ENCODE data around the gene CD9. TPM values are rescaled to one million over a fixed set of nuclear protein-coding genes. Genes with fewer than 3 reads are reported as not detected.

The CD9 gene
- total and polyA plus RNA-seq, 4 donors, result 240 to 425 (median 379) TPM

DNA sequence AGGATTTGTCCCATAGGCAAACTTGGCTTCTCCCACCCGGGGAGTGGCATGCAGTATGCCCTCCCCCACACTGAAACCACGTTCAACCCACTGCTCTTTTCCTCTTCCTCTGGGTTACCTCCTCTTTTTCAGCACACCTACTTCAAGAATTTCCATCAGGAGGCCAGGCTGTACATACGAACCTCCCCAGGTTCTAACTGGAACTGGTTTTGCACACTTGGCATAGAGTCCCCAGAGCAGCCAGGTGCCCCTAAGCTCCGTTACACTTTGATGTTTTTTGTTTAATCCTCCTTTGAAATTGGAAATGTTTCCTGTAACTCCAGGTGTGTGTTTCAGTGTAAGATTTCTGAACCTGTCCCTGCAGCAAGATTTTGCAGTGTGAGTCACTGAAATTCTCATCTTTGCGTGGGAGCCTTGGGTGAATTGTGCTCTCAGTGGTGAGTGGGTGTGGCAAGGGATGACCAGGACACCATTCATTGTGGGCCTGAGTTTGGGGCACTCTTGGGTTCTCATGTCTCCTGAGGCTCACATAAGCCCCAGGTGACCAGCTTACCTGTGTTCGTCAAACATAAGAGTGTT lies 18.2 kb downstream of the CD9 start:
- Histone ChIP-seq H3K4me1 (ENCODE audit: control insufficient read depth in 5 of 5, insufficient read depth in 5 of 5, low read length in 5 of 5) (peaks cover 0 to 30% (median 2%) of the 10 kb centered on the region in 5 donors), H3K9me3 (ENCODE audit: control insufficient read depth in 4 of 4, insufficient read depth in 3 of 4, low read length in 3 of 4) (no peaks in the 10 kb centered on the region), H3K9ac (ENCODE audit: insufficient read depth in 1 of 2, low read length in 2 of 2) (no peak overlapping the region), H3K27ac (ENCODE audit: low read depth in 1 of 2, low read length in 1 of 2) (peak overlapping the region in 1 of 2 donors; percentile 96), H3K4me3 (no peak overlapping the region), H3K27me3 (ENCODE audit: control insufficient read depth in 3 of 3, insufficient read depth in 3 of 3, low read length in 2 of 3) (no peaks in the 10 kb centered on the region), H3K36me3 (ENCODE audit: control insufficient read depth in 4 of 4, insufficient read depth in 4 of 4, low read length in 4 of 4) (peaks cover 0 to 3% (median 0%) of the 10 kb centered on the region in 4 donors)
- 57 to 66% methylated on average over 6 of the region's 6 CpGs for WGBS, 2 donors
- ATAC-seq (ENCODE audit: insufficient read depth, low FRiP score) (no peak), DNase-seq (peak in 1 of 3 donors; percentile 61)
- TF ChIP-seq, protein P1, sequence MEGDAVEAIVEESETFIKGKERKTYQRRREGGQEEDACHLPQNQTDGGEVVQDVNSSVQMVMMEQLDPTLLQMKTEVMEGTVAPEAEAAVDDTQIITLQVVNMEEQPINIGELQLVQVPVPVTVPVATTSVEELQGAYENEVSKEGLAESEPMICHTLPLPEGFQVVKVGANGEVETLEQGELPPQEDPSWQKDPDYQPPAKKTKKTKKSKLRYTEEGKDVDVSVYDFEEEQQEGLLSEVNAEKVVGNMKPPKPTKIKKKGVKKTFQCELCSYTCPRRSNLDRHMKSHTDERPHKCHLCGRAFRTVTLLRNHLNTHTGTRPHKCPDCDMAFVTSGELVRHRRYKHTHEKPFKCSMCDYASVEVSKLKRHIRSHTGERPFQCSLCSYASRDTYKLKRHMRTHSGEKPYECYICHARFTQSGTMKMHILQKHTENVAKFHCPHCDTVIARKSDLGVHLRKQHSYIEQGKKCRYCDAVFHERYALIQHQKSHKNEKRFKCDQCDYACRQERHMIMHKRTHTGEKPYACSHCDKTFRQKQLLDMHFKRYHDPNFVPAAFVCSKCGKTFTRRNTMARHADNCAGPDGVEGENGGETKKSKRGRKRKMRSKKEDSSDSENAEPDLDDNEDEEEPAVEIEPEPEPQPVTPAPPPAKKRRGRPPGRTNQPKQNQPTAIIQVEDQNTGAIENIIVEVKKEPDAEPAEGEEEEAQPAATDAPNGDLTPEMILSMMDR (IDR thresholded peaks at IDR 0.05; ENCODE audit: control extremely low read depth, extremely low read depth), result no peak

- Histone ChIP-seq H3K9me3 (ENCODE audit: control insufficient read depth in 4 of 4, insufficient read depth in 3 of 4, low read length in 3 of 4) (no peaks in the 10 kb centered on the region), H3K36me3 (ENCODE audit: control insufficient read depth in 4 of 4, insufficient read depth in 4 of 4, low read length in 4 of 4) (peaks cover 0 to 3% (median 0%) of the 10 kb centered on the region in 4 donors), H3K9ac (ENCODE audit: insufficient read depth in 1 of 2, low read length in 2 of 2) (no peak overlapping the region), H3K4me3 (no peak overlapping the region), H3K4me1 (ENCODE audit: control insufficient read depth in 5 of 5, insufficient read depth in 5 of 5, low read length in 5 of 5) (peaks cover 0 to 27% (median 2%) of the 10 kb centered on the region in 5 donors), H3K27ac (ENCODE audit: low read depth in 1 of 2, low read length in 1 of 2) (peak overlapping the region in 1 of 2 donors; percentile 81), H3K27me3 (ENCODE audit: control insufficient read depth in 3 of 3, insufficient read depth in 3 of 3, low read length in 2 of 3) (no peaks in the 10 kb centered on the region)
- ATAC-seq (ENCODE audit: insufficient read depth, low FRiP score), result no peak
- TF ChIP-seq, protein P1 (IDR thresholded peaks at IDR 0.05; ENCODE audit: control extremely low read depth, extremely low read depth), result no peak
- DNase-seq, result no peak
- WGBS, 2 donors, result 64 to 83% methylated on average over 6 of the region's 6 CpGs
Measured at GRCh38 chr12:6219980-6220379, 19.8 kb downstream of the CD9 start.

DNA sequence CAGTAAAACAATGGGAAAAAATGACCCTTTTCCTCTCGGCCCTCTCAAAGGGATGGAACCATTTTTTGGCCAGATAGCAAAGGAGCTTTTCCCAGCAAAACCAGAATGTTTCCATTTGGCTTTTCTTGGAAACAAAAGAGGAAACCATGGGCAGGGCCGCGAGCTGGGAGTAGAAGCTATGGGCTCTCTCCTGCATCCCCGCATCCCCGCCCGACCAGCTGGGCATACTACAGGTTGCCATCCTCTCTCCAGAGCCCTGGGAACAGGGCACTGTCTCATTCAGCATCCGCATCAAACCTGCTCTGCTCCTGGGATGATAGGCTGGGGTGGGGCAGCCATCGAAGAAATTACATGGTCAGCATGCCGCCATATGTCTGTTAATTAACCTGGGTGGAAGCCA lies 20.9 kb downstream of the CD9 start:
- Histone ChIP-seq H3K4me3 (no peak overlapping the region), H3K27ac (ENCODE audit: low read depth in 1 of 2, low read length in 1 of 2) (peak overlapping the region in 1 of 2 donors; percentile 39), H3K36me3 (ENCODE audit: control insufficient read depth in 4 of 4, insufficient read depth in 4 of 4, low read length in 4 of 4) (peaks cover 0 to 7% (median 0%) of the 10 kb centered on the region in 4 donors), H3K27me3 (ENCODE audit: control insufficient read depth in 3 of 3, insufficient read depth in 3 of 3, low read length in 2 of 3) (no peaks in the 10 kb centered on the region), H3K9ac (ENCODE audit: insufficient read depth in 1 of 2, low read length in 2 of 2) (no peak overlapping the region), H3K4me1 (ENCODE audit: control insufficient read depth in 5 of 5, insufficient read depth in 5 of 5, low read length in 5 of 5) (peaks cover 7 to 25% (median 10%) of the 10 kb centered on the region in 5 donors), H3K9me3 (ENCODE audit: control insufficient read depth in 4 of 4, insufficient read depth in 3 of 4, low read length in 3 of 4) (no peaks in the 10 kb centered on the region)
- DNase-seq, result no peak
- ATAC-seq (ENCODE audit: insufficient read depth, low FRiP score), result no peak
- WGBS, 2 donors, result 88 to 96% methylated on average over 9 of the region's 9 CpGs
- TF ChIP-seq, protein P1 (IDR thresholded peaks at IDR 0.05; ENCODE audit: control extremely low read depth, extremely low read depth), result no peak

All from lung (tissue), 12 donors.